Liver (tissue), 9 donors: Measurements from ENCODE around the gene EAF1. TPM values are rescaled to one million over a fixed set of nuclear protein-coding genes. Genes with fewer than 3 reads are reported as not detected.

Experiments used
- DNase-seq: peaks from one replicate; pipeline ENCODE4 v3.0.0-alpha.2; 2017; ENCODE audit warnings: low spot score
- H3K27ac ChIP-seq, 2 donors: one replicate each; pipeline ENCODE4 v1.7.0; 2013; ENCODE audit warnings: inconsistent platforms in 2 of 2, low read length in 2 of 2, control low read depth in 1 of 2, low read depth in 1 of 2, mild to moderate bottlenecking in 1 of 2
- H3K27me3 ChIP-seq, 4 donors: one replicate each; pipeline versions ENCODE4 v1.6.1 to v1.7.0; 2013; ENCODE audit warnings: low read length in 3 of 4, inconsistent platforms in 1 of 4, mild to moderate bottlenecking in 1 of 4, moderate library complexity in 1 of 4; ENCODE audit not compliant: control insufficient read depth in 4 of 4, insufficient read depth in 4 of 4
- H3K36me3 ChIP-seq, 4 donors: one replicate each; pipeline versions ENCODE4 v1.6.1 to v1.7.0; 2013; ENCODE audit warnings: low read length in 3 of 4, mild to moderate bottlenecking in 3 of 4, low read depth in 1 of 4, moderate library complexity in 1 of 4; ENCODE audit not compliant: control insufficient read depth in 4 of 4, insufficient read depth in 3 of 4
- H3K4me1 ChIP-seq, 4 donors: one replicate each; pipeline versions ENCODE4 v1.6.1 to v1.7.0; 2013; ENCODE audit warnings: low read length in 3 of 4, mild to moderate bottlenecking in 3 of 4, moderate library complexity in 1 of 4; ENCODE audit not compliant: control insufficient read depth in 4 of 4, insufficient read depth in 4 of 4
- H3K4me3 ChIP-seq, 3 donors: one replicate each; pipeline versions ENCODE4 v1.6.1 to v1.7.0; 2013; ENCODE audit warnings: low read length in 3 of 3, control low read depth in 1 of 3, low read depth in 1 of 3, mild to moderate bottlenecking in 1 of 3
- H3K9ac ChIP-seq, 2 donors: one replicate each; pipeline ENCODE4 v1.7.0; 2013; ENCODE audit warnings: low read length in 2 of 2, mild to moderate bottlenecking in 2 of 2, moderate library complexity in 2 of 2, control low read depth in 1 of 2, low read depth in 1 of 2
- H3K9me3 ChIP-seq, 4 donors: one replicate each; pipeline versions ENCODE4 v1.6.1 to v1.7.0; 2013; ENCODE audit warnings: low read length in 3 of 4; ENCODE audit not compliant: control insufficient read depth in 4 of 4
- ATF3 ChIP-seq: IDR thresholded peaks from 2 replicates; pipeline ENCODE4 v1.6.1; 2016; ENCODE audit warnings: antibody characterized with exemption
- CTCF ChIP-seq: fragments of 150-350 bp; IDR thresholded peaks from 2 replicates; pipeline ENCODE4 v1.5.1; 2017; ENCODE audit warnings: improper control_type of control experiment, low read depth, low read length; ENCODE audit not compliant: missing input control
- EGR1 ChIP-seq, 2 donors: IDR thresholded peaks; 2 replicates each; pipeline ENCODE4 v1.6.1; 2016 to 2018; ENCODE audit warnings: antibody characterized with exemption in 2 of 2, low read depth in 2 of 2
- GABPA ChIP-seq, 2 donors: IDR thresholded peaks in 1 of 2; conservative IDR thresholded peaks in 1 of 2; 2 replicates each; pipeline ENCODE4 v1.6.1; 2016; ENCODE audit warnings: antibody characterized with exemption in 2 of 2, mild to moderate bottlenecking in 1 of 2, moderate library complexity in 1 of 2
- HNF4G ChIP-seq: IDR thresholded peaks from 2 replicates; pipeline ENCODE4 v1.6.1; 2016; ENCODE audit warnings: antibody characterized with exemption
- JUND ChIP-seq, 2 donors: IDR thresholded peaks; 2 replicates each; pipeline ENCODE4 v1.6.1; 2016; ENCODE audit warnings: antibody characterized with exemption in 2 of 2
- MAX ChIP-seq: IDR thresholded peaks from 2 replicates; pipeline ENCODE4 v1.6.1; 2016; ENCODE audit warnings: antibody characterized with exemption
- NR2F2 ChIP-seq: IDR thresholded peaks from 2 replicates; pipeline ENCODE4 v1.6.1; 2016; ENCODE audit warnings: antibody characterized with exemption
- REST ChIP-seq: IDR thresholded peaks from 2 replicates; pipeline ENCODE4 v1.6.1; 2016; ENCODE audit warnings: antibody characterized with exemption, mild to moderate bottlenecking
- RXRA ChIP-seq, 2 donors: IDR thresholded peaks; 2 replicates each; pipeline ENCODE4 v1.6.1; 2017 to 2018; ENCODE audit warnings: antibody characterized with exemption in 2 of 2, mild to moderate bottlenecking in 1 of 2
- SP1 ChIP-seq: IDR thresholded peaks from 2 replicates; pipeline ENCODE4 v1.6.1; 2018; ENCODE audit warnings: antibody characterized with exemption, mild to moderate bottlenecking
- TAF1 ChIP-seq: conservative IDR thresholded peaks from 2 replicates; pipeline ENCODE4 v1.6.1; 2016; ENCODE audit warnings: antibody characterized with exemption, mild to moderate bottlenecking
- YY1 ChIP-seq: IDR thresholded peaks from 2 replicates; pipeline ENCODE4 v1.6.1; 2016; ENCODE audit warnings: antibody characterized with exemption, mild to moderate bottlenecking
- ZBTB33 ChIP-seq: IDR thresholded peaks from 2 replicates; pipeline ENCODE4 v1.6.1; 2016; ENCODE audit warnings: antibody characterized with exemption
- WGBS: extraction: QIAGEN DNeasy Blood & Tissue Kit; methylation state at CpG from one replicate; pipeline ENCODE4 v1.1.7; 2013; 5-methylcytosine and 5-hydroxymethylcytosine counted together
- polyA plus RNA-seq, 2 donors: library from polyadenylated mRNA; stranded (reverse) in 1 of 2; unstranded in 1 of 2; fragments of 200-250 nt in 1 of 2; fragments of >200 nt in 1 of 2; fragmentation: Nextera tagmentation in 1 of 2; extraction: Ambion mirVana in 1 of 2; gene quantifications; one replicate each; pipeline versions ENCODE4 v1.2.1 to v1.2.3, GENCODE V29; 2013 to 2015
- total RNA-seq, 2 donors: library from RNA; depleted of rRNA; stranded (reverse); fragments of >200 nt; gene quantifications; one replicate each; pipeline ENCODE4 v1.2.3, GENCODE V29; 2014
- donor health status: healthy.
- donor health status: healthy.
- donor health status: healthy.
- donor health status: healthy.
- donor health status: healthy.

EAF1 gene
- total and polyA plus RNA-seq, 4 donors = 4.6 to 15.0 (median 11.4) TPM

- Histone ChIP-seq H3K9ac (no peak overlapping the region), H3K4me3 (no peak overlapping the region), H3K27me3 (no peaks in the 10 kb centered on the region), H3K9me3 (no peaks in the 10 kb centered on the region), H3K4me1 (no peaks in the 10 kb centered on the region), H3K27ac (no peak overlapping the region), H3K36me3 (peaks cover 0 to 8% (median 0%) of the 10 kb centered on the region in 4 donors)
- TF ChIP-seq REST = no peak
- no peak for TF ChIP-seq GABPA (IDR thresholded peaks at IDR 0.05 in 1 of 2, conservative IDR thresholded peaks at IDR 0.05 in 1 of 2)
- TF ChIP-seq ATF3 = no peak
- TF ChIP-seq NR2F2 = no peak
- no peak for TF ChIP-seq SP1
- no peak for TF ChIP-seq TAF1
- TF ChIP-seq YY1 = no peak
- no peak for TF ChIP-seq CTCF
- no peak for TF ChIP-seq ZBTB33
- no peak for TF ChIP-seq EGR1 (IDR thresholded peaks at IDR 0.05; ENCODE audit: low read depth in 2 of 2)
- TF ChIP-seq RXRA (IDR thresholded peaks at IDR 0.05) = no peak
- TF ChIP-seq JUND (IDR thresholded peaks at IDR 0.05) = no peak
- no peak for TF ChIP-seq HNF4G
- TF ChIP-seq MAX = no peak
- WGBS = 95% methylated on average over 18 of the region's 18 CpGs
- no peak for DNase-seq
Observed at GRCh38 chr3:15451216-15452113, 24.1 kb downstream of the EAF1 start.
